ENCODE measurements around the gene VCL.

The VCL gene

GRCh38 chr10:74120911-74121310, 123.0 kb downstream of the VCL start:
- H3K4me3 ChIP-seq (ENCODE audit: control insufficient read depth, low read depth, low read length): no peak overlapping the region
- TF ChIP-seq CTCF (IDR thresholded peaks at IDR 0.05; ENCODE audit: control insufficient read depth, insufficient read depth, low read depth, low read length, missing control alignments): no peak
- DNase-seq (ENCODE audit: low read depth): no peak

- no peak for TF ChIP-seq CTCF (IDR thresholded peaks at IDR 0.05; ENCODE audit: control insufficient read depth, insufficient read depth, low read depth, low read length, missing control alignments)
- DNase-seq (ENCODE audit: low read depth): no peak
- no peak overlapping the region for H3K4me3 ChIP-seq (ENCODE audit: control insufficient read depth, low read depth, low read length)
These were observed 123.5 kb downstream of the VCL start for GRCh38 chr10:74121368-74121767.

GRCh38 chr10:74122060-74122459, 124.1 kb downstream of the VCL start:
- H3K4me3 ChIP-seq (ENCODE audit: control insufficient read depth, low read depth, low read length): no peak overlapping the region
- TF ChIP-seq CTCF (IDR thresholded peaks at IDR 0.05; ENCODE audit: control insufficient read depth, insufficient read depth, low read depth, low read length, missing control alignments): no peak
- DNase-seq (ENCODE audit: low read depth): no peak

GRCh38 chr10:74123081-74123480, 125.2 kb downstream of the VCL start:
- no peak overlapping the region for H3K4me3 ChIP-seq (ENCODE audit: control insufficient read depth, low read depth, low read length)
- no peak for TF ChIP-seq CTCF (IDR thresholded peaks at IDR 0.05; ENCODE audit: control insufficient read depth, insufficient read depth, low read depth, low read length, missing control alignments)
- DNase-seq (ENCODE audit: low read depth): no peak

GRCh38 chr10:74133923-74134820, 136.3 kb downstream of the VCL start:
- no peak for TF ChIP-seq CTCF (IDR thresholded peaks at IDR 0.05; ENCODE audit: control insufficient read depth, insufficient read depth, low read depth, low read length, missing control alignments)
- DNase-seq (ENCODE audit: low read depth): no peak
- no peak overlapping the region for H3K4me3 ChIP-seq (ENCODE audit: control insufficient read depth, low read depth, low read length)

- no peak overlapping the region for H3K4me3 ChIP-seq (ENCODE audit: control insufficient read depth, low read depth, low read length)
- DNase-seq (ENCODE audit: low read depth): no peak
- no peak for TF ChIP-seq CTCF (IDR thresholded peaks at IDR 0.05; ENCODE audit: control insufficient read depth, insufficient read depth, low read depth, low read length, missing control alignments)
These were observed 137.5 kb downstream of the VCL start for GRCh38 chr10:74135452-74135851.
